T-helper 1 cell (primary cell): ENCODE data around the gene TCF7L2.

Experiments used
- DNase-seq, 5 donors: peaks; one replicate each; pipeline ENCODE4 v3.0.0-alpha.2; 2012 to 2020

TCF7L2 gene

DNA sequence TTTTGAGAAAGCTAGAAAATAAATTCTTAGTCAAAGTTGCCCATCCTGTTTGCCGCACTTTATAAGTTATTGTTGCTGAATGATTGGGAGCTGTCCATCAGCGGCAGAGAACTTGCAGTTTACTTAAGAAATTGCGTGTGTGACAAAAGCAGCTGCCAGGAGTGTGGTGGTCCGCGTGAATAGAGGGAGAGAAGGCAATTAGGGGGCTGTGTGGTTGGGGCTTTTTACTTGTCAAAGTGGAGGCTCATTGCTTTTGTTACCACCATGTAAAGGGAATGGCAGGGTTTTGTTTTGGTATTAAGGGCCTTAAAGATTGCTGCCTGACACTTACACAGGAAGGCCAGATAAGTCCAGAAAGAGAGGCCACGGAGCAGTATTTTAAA, 177.8 kb downstream of the TCF7L2 start:
- no peak for DNase-seq

DNA sequence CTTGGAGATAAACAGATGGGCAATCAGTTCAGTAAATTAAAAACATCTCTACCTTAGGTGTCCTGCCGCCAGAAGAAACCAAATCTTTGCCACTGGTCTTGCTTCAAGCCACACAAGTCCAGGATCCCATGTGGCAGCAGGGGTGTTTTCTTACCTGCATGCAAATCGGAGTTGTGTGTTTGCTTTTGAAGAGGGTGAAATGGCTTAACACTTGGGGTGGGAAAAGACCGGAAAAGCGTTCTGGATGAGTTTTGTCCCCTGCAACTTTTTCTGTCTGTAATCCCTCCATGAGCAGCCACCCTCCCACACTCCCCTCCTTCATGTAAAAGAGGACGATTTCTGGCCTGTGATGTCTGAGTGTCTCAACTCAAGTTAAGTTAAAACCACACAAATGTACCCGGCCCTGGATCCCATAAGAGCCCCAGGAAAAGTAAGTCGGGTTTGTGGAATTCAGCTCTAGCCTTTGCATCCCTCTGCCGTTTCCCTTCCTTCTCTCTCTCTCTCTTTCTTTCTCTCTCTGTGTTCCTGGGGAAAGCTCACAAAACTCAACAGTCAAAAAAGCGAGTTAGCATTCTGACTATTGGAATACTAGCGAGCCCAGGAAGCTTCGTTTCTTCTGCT, 178.5 kb downstream of the TCF7L2 start:
- DNase-seq, result no peak

DNA sequence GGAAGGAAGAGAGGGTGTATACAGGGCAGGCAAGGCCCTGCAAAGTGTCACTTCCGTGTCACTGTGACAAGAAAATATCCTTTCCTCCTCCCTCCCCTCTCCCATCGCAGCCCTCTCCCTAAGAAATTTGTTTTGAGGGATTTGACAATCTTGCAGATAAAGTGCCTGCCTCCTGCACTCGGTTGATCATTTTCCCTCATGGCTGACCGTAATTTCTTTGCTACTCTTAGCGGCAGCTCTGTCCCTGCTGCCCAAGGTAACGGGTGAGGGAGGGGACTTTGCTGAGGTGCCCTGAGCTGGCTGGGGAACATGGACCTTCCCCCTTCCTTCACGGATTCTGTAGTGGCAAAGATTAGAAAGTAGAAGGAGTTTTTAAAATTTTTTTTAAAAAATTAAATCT, 179.1 kb downstream of the TCF7L2 start:
- DNase-seq, result no peak

DNA sequence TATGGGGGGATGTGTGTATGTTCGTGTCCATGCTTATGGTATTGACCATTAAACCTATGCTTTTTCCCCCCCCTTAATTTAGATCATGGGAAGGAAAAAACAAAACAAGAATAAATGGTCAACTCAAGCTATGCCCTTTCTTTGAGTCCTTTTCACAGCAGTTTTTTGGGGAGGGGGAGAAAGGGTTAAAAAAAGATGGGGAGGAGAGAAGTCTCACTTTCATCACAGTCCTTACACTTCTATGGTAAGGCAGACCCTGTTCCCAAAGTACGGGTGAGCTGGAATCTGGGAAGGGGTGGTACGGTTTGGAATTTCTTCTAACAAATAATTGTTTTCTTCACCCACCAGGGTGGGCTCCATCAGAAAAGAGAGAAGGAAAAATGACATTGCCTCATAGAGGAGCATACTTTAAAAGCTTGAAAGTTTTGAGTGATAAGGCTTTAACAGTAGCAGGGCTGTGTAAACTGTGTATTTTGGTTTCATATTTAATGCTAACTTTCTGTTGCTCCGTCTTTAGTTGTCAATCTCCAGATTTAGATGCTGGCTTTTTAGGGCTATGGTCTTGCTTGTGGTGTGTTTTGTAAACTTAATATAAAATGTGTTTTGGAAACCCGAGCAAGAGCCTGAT, 180.1 kb downstream of the TCF7L2 start:
- no peak for DNase-seq

DNA sequence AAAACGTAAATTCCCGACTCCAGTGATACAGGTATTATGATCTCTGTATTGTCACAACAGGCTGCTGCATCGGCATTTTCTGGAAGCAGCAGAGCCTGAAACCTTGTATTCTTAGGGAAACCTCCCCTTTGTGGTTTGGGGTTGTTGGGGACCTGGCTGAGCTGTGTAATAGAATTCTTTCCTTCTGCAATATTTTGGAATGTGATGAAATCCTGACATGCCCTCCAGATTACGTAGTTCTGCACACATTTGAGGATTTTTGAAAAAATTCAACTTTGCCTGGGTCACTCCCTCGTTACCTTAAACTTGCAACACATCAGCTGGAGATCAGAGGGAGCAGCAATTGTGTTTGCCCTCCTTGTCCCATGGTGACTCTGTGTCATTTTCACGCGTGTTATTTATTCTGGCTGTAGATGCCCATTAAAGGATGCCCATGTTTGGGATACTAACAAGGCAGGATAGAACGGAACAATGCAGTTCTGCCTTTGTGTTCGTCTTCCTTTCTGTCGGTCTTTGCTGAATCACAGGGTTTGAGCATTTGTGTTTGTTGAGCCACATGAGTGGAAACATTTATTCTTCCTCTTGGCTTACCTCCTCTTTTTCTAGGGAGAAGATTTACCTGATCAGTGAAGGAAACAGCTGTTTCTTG, 181.7 kb downstream of the TCF7L2 start:
- DNase-seq, result no peak

DNA sequence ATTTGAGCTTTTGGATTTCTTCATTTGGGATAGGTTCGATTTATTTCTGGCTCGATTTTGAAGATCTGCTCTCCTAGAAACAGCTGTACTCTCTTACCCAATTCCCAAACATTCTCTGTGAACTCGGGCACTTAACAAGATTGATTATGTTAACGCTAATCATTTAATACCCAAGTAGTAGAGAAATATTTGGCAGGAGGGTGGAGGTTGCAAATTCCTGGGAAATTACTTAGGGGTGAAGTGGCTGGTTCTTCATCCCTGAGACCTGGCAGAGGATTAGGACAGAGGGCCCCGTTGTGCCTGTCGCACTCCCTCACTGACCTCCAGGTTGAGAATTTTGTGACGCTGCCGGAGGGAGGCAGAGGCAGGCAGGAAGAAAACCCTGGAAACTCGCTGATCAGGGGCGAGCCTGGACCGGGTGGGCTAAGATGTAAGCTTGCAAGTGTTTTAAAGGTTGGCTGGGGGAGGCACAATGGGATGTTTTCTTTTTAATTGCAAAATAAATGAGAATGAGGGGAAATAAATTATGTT, 182.6 kb downstream of the TCF7L2 start:
- no peak for DNase-seq

DNA sequence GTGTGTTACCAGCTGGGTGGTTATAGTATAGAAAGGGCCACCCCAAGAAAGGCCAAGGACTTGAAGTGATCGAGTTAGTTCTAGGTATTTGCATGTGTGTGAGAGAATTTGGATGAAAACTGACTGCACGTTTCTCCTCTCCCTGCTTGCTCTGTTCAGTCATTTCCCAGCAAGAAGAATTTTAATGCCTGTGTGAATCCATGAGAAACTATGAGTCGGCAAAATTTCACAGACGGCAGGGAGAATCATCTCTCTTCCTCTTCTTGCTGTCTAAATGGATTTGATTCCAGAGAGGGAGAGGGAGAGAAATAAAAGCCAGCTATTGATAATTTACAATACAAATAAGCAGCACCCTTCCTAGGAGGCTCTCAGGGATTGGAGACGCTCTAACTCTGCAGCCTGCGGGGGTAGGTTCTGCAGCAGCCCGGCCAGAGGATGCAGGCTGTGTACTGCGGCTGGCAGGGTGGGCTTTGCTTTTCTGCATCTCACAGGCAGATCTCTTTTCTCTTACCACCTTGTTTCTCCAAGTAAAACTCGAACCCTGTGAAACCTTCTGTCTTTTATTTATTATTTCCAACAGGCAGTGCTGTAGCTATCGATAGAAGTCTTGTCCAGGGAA, 183.6 kb downstream of the TCF7L2 start:
- DNase-seq, result no peak

DNA sequence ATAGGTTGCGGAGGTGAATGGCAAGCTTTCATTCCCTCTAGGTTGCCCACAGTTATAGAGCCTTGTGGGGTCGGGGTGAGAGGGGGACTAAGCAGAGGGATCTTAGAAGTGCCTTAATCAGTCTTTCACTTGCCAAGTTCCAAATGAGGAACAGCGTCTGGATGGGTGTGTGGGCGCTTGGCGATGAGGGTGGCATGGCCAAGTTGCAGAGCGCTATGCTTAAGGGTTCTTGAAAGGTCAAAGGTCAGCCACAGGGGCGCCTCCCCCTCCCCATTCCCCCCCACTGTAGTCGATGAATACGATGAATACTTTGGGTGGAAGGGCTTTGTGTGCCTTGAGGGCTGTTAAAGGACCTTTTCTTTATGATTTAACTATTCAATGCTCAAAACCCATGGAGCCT, 185.0 kb downstream of the TCF7L2 start:
- DNase-seq, result no peak

DNA sequence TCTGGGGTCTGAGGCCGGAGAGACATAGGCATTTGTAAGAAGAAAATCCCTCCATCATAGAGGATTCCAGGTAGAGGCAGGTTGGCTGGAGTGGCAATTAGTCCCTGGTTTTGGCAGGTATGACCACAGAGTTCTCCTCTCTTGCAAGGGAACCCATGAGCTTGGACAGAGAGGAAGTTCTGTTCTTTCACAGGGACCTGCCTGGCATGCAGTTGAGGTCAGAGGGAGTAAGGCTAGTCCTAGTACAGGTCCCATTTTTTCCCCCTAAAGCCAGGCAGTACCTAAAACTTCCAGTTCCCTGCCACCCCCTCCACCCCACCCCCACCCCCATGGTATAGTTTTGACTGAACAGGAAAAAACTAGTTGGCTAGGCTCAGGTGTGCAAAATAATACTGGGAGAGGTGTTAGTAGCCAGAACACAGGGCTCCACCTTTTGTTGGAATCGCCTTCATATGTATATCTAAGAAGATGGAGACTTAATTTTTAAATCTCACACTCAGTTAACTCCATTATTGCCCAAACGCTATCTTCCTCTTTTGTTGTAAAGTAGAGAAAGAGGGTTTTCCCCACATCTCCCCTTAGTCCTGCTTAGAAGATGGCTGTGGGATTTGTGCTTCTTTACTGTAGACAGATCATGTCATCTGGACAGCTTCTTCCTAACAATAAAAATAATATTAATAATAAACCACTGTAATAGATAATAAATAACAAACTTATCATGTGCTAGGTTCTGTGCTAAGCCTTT, 188.1 kb downstream of the TCF7L2 start:
- DNase-seq, result no peak

DNA sequence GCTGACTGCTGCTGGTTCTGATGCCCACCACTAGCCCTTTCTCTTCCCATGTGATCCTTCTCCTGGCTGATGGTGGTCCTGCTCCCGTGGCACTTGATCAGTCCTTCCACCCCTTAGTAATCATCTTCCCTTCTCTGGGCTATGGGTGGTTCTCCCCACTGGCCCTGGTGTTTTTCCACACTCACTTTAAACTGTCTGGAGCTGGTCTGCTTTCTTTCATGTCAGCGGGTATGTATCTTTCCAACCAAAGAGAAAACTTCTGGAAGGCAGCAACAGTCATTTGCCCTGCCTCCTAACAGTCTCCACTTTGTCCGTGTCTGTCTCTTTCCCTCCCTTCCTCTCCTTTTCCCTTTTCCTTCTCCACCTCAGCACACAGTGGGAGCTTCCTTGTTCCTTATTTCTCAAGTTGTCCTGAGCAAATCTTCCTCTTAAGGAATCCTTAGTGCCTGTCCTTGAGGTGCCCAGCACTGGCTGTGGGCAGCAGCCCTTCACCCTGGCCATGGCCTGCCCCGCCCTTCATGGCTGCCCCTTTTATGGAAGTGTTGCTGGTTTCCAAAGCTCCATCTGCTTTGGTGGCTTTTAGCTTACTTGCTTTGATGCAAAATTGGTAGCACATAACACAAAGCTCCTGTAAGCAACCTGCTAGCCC, 189.0 kb downstream of the TCF7L2 start:
- DNase-seq, result no peak

DNA sequence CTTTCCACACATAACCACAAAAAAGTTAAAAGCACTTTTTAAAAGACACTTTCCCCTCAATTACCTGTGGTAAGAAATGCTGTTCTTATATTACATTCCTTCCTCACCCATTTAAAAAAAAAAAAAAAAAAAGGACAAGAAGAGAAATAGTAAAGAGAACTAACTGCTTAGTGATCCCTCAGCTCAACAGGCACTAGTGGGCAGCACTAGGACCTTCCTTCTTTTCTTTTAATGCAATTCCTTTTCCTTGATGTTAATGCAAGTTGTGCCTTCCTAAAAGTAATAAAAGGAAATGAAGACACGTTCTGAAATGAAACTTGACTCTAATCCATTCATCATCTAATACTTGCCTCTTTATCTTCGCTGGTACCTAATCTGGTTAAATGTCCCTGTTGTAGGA, 189.7 kb downstream of the TCF7L2 start:
- DNase-seq, result no peak

DNA sequence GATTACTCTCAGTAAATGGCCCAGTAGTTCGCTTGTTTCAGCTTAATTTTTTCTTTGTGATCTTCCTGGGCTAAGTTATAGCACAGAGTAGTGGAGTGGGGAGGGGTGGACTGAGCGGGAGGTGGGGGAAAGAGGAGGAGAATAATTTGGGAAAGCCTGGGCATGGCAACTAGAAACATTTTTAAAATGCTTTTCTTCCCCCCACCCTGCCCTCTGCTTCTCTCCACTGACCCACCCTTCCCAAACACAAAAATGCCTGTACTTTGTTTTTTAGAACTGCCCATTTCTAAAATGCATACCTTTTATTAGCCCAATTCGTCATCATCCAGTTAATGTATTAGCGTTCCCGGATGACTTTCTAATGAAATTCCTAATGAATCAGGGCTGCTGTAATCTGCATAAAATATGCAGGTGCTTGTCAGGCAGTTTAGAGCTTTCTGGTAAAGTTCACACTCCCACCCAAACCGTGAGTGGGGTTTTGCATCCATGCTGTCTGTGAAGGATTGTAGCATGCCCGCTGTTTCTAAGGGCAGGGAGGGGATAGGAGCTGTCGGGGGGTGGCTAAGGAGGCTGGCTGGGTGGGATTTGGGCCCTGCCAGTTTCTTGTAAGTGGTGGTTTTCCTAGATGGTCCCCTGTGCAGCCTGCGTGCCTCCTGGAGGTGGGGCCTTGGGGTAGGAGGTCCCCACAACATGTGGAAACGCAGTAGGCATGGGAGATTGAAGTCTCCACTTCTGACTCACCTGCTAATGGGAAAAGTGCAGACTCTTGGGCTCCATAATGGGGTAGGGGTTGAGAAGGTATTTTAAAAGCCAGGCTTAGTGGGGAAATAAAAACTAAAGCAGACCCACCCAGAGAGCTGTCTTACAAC, 190.3 kb downstream of the TCF7L2 start:
- no peak for DNase-seq

DNA sequence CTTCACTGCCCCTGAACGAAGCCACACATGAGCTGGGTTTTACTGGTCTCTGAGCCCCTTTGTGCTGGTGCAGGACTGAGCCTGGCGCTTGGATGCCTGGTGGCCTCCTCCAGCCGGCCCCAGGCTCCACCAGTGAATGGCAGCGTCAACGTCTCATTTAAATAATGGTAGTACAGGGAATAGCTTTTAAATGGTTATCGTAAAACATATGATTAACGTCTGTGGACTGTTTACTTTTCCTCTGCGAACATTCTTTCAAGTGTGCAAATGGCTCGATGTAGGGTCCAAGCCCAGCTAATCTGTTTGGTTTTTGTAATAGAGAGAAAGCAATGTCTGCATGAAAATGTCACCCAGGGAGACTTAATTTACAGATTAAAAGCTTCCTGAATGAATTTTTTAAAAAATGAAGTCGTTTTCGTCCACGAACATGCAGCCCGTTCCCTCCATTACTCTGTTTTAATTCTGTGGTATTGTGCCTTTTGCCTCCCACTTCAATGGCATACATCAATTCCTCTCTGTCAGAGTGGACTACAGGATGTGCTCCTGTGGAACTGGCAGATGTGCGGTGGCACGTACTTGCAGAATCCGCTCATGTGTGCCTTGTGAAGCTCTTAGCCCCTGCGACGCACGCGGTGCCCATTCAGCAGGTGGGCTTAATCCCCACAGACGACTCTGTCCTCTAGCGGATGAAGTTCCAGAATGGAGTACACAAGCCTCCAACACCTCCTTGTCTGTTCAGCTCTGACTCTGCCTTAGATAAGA, 192.7 kb downstream of the TCF7L2 start:
- no peak for DNase-seq

DNA sequence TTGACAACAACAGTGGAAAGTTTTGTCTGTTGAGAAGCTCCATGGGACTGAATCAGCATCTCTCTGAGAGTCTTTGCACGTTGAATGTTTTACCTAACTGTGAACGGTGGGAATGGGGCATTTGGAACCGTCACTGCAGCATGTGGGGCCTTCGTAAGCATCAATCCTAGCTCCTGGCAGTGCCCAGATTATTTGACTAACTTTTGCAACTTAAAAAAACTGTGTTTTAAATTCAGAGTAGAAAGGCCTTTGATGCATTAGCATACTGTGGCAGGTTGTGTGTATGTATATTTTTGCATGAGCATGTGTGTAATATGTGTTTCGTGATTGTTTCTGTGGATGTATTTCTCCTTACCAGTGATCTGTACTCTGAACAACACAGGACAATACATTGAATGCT, 194.5 kb downstream of the TCF7L2 start:
- DNase-seq, result no peak

DNA sequence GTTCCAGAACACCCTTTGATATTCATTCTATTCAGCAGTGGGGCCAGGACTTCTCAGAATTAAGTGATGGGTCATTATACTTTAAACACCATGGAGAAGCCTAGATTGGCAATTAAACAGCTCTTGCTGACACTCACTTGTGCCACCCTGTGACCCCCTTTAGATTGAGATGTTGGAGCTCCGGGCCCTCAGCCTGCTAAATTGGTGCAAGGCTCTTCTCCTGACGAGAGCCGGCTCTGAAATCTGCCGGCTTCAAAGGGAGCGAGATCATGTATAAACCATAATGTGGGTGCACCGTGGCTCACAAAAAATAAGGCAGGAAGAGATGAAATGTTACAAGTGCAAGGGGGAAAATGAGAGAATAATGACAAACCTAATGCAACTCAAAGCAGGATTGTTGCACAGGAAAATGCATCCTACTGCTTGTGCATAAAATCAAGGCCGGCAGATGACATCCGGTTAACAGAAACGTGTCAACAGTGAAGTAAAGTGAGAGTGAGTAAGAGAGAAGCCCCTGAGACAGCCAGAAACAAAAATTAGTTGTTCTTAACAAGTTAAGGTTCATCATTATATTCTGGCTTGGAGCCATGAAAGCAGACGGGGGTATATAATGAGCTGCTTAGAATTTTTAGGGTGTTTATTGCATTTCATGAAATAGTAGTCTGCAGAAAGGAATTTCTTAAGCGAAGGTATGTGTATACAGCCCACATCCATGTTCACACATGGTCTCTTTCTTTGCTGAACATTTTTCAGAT, 198.2 kb downstream of the TCF7L2 start:
- no peak for DNase-seq

DNA sequence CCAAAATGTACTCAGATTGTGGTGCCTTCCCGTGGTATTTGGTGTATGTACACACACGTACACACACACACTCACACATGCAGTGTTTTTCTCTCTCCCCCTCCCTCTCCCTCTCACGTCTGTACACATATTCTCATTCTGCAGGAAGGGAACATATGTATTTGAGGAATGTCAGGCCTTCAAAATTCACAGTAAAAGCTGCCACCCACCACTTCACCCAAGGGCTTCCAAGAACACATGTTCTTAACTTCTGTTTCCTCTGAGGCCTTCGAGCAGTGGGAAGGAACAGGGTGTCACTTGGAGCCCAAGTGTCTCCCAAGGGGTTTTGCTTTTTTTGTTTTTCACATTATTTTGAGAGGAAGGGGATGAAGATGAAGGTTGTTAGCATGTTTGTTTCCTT, 198.9 kb downstream of the TCF7L2 start:
- no peak for DNase-seq

DNA sequence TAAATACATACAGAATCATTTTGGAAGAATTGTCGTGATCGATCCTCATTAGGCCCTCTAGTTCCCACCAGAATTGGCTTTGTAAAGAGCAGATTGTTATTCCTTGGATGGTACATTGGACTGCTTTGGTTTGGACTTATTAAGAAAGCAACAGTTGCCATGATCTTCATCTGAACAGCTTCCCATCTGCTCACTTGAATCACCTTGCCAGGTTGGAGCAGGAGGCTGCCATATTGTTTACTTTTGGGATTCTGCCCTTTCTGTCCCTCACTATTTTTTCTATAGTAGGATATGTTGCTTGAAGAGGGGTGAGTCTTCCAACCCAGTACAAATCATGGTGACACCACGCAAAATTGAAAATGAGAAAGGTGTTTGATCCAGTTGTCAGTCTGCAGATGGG, 199.6 kb downstream of the TCF7L2 start:
- DNase-seq, result no peak

DNA sequence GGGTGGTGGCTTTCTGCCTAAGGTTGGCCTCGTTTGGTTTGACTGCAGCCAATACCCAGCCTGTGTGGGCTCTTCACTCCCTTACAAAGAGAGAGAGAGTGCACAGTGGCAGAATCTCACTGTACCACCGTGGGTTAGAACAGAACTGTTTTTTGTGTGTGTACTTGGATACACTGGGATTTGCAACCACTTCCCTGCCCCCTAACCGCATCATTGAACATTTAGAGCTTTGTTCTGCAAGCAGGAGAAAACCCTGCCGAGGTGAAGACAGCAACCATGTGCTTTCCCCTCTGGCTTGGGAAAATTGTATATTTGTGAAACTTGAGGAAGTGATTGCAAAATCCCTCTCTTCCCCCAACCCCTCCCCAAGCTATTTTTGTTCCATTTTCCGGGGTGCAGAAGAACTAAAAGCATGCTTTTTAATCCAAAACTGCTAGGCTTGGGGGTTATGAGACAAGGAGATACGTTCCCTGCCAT, 201.2 kb downstream of the TCF7L2 start:
- DNase-seq, result no peak

DNA sequence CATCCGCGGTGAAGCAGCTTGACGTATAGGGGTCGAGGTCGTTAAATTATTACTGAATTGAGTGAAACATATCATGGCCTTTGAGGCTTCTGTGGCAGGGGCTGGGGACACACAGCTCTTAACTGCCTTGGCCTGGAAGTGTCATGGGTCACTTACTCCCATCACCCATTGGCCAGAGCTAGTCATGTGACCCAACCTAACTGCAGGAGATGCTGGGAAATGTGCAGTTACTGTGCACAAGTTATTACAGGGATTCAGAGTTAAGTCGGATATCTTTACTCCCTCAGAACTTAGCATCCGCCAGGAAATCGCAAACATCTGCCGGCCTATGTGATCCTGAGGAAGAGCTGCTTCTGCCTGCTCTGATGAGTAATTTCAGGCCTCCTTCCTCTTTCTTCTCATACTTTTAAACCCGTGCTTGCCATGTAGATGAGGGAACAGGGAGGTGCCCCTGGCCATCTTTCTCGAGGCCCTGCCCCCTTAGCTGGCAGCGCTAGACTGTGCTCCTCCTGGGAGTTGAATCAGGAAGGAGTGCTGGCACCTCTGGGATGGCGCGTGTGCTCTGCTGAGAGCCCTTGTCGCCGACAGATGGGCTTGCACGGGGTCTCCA, 203.6 kb downstream of the TCF7L2 start:
- DNase-seq, result no peak
